ENCODE measurements around the gene DGKI. TPM values are rescaled to one million over a fixed set of nuclear protein-coding genes. Genes with fewer than 3 reads are reported as not detected.

Gene DGKI
- total RNA-seq, 3 donors from 2014 or later (not counting 1 experiment from before 2014, with no cell fraction given): 0.53 TPM; not detected in 2

DNA sequence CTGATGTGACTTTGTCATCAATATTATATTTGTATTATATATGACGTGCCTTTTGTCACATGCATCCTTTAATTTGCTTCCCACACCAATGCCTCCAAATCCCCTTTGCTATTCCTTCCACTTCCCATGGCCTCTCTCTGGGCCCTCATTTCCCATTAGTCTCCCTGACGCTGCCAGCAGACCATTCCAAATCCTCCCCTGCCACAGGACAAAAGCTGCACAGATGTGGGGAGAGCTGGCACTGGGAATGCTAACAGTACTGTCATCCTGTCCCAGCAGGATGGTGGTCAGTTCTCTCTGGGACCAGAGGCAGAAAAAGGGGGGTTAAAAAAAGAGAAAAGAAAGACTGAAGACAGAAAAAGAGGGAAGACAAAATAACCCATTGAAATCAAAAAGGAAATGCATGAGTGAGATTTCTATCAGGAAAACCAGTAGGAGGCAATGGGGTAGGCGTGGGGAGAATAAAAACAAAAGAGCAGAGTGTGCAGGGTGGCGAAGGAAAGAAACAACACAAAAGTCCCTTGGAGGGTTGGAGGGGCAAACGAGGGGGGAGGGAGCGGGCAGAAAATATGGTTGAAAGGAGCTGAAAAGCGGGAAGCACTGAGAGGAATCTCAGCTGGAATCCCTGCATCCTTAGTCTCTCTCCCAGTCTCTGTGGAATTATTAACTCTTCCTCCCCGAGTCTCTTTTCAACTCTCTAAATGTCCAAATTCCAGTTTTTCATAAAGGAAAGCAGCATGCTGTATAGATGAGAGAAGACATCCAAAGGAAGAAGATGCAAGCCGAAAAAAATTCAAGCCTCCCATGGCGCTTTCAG lies 444.0 kb downstream of the DGKI start:
- no peaks in the 10 kb centered on the region for H3K4me1 Mint-ChIP-seq
- H3K9me3 ChIP-seq (ENCODE audit: control insufficient read depth, insufficient read depth, low read length): no peaks in the 10 kb centered on the region
- H3K4me3 ChIP-seq (ENCODE audit: low read length): no peak overlapping the region
- intact Hi-C loops (cut with micrococcal nuclease): no loop called here
- H3K36me3 Mint-ChIP-seq: no peaks in the 10 kb centered on the region
- H3K27ac Mint-ChIP-seq: no peak overlapping the region
- ATAC-seq (no peak), DNase-seq (no peak)
- TF ChIP-seq CTCF (IDR thresholded peaks at IDR 0.05): no peak
- H3K9me3 Mint-ChIP-seq: peaks cover 5 to 10% of the 10 kb centered on the region in 2 donors
- 42% methylated on average over 9 of the region's 10 CpGs for WGBS (ENCODE audit: insufficient coverage)
- no peaks in the 10 kb centered on the region for H3K4me1 ChIP-seq (ENCODE audit: control insufficient read depth, insufficient read depth, low read length)
- H3K4me3 Mint-ChIP-seq: no peak overlapping the region
- H3K36me3 ChIP-seq (ENCODE audit: control insufficient read depth, insufficient read depth, low read length): no peaks in the 10 kb centered on the region
- no peaks in the 10 kb centered on the region for H3K27me3 Mint-ChIP-seq (ENCODE audit: low read depth in 2 of 2)
- H3K27ac ChIP-seq (ENCODE audit: low read length): no peak overlapping the region
- H3K27me3 ChIP-seq (ENCODE audit: control insufficient read depth, insufficient read depth, low read length): no peaks in the 10 kb centered on the region

- H3K9me3 ChIP-seq (ENCODE audit: control insufficient read depth, insufficient read depth, low read length): no peaks in the 10 kb centered on the region
- Mint-ChIP-seq H3K27me3 (ENCODE audit: low read depth in 2 of 2) (no peaks in the 10 kb centered on the region), H3K36me3 (no peaks in the 10 kb centered on the region), H3K9me3 (peaks cover 4 to 12% of the 10 kb centered on the region in 2 donors), H3K4me3 (no peak overlapping the region), H3K4me1 (no peaks in the 10 kb centered on the region), H3K27ac (no peak overlapping the region)
- H3K4me3 ChIP-seq (ENCODE audit: low read length): no peak overlapping the region
- intact Hi-C loops (cut with micrococcal nuclease): no loop called here
- WGBS (ENCODE audit: insufficient coverage): 72% methylated on average over 7 of the region's 7 CpGs
- no peak for DNase-seq
- H3K4me1 ChIP-seq (ENCODE audit: control insufficient read depth, insufficient read depth, low read length): no peaks in the 10 kb centered on the region
- H3K27ac ChIP-seq (ENCODE audit: low read length): no peak overlapping the region
- no peak for TF ChIP-seq CTCF (IDR thresholded peaks at IDR 0.05)
- no peaks in the 10 kb centered on the region for H3K36me3 ChIP-seq (ENCODE audit: control insufficient read depth, insufficient read depth, low read length)
- H3K27me3 ChIP-seq (ENCODE audit: control insufficient read depth, insufficient read depth, low read length): no peaks in the 10 kb centered on the region
- ATAC-seq: no peak
Measured at GRCh38 chr7:137399827-137400823, 446.6 kb downstream of the DGKI start.

- WGBS (ENCODE audit: insufficient coverage): 80% methylated on average over 4 of the region's 4 CpGs
- H3K27me3 ChIP-seq (ENCODE audit: control insufficient read depth, insufficient read depth, low read length): no peaks in the 10 kb centered on the region
- no peak overlapping the region for H3K27ac ChIP-seq (ENCODE audit: low read length)
- H3K27ac Mint-ChIP-seq: no peak overlapping the region
- H3K4me3 Mint-ChIP-seq: no peak overlapping the region
- no peak for TF ChIP-seq CTCF (IDR thresholded peaks at IDR 0.05)
- no peaks in the 10 kb centered on the region for H3K4me1 ChIP-seq (ENCODE audit: control insufficient read depth, insufficient read depth, low read length)
- H3K27me3 Mint-ChIP-seq (ENCODE audit: low read depth in 2 of 2): no peaks in the 10 kb centered on the region
- no peak for ATAC-seq
- no peaks in the 10 kb centered on the region for H3K9me3 ChIP-seq (ENCODE audit: control insufficient read depth, insufficient read depth, low read length)
- H3K4me3 ChIP-seq (ENCODE audit: low read length): no peak overlapping the region
- DNase-seq: no peak
- peaks cover 9 to 13% of the 10 kb centered on the region in 2 donors for H3K9me3 Mint-ChIP-seq
- H3K4me1 Mint-ChIP-seq: no peaks in the 10 kb centered on the region
- intact Hi-C loops (cut with micrococcal nuclease): no loop called here
- no peaks in the 10 kb centered on the region for H3K36me3 Mint-ChIP-seq
- no peaks in the 10 kb centered on the region for H3K36me3 ChIP-seq (ENCODE audit: control insufficient read depth, insufficient read depth, low read length)
Measured at GRCh38 chr7:137396051-137396450, 450.7 kb downstream of the DGKI start.

Measured in natural killer cell (primary cell).